ENCODE data around the gene NOTCH2. TPM values are rescaled to one million over a fixed set of nuclear protein-coding genes. Genes with fewer than 3 reads are reported as not detected.

The NOTCH2 gene
- total RNA-seq, 1 experiment from 2014 or later = 53.7 TPM

GRCh38 chr1:119959268-119960220 lies 109.9 kb downstream of the NOTCH2 start:
- H3K23me2 ChIP-seq (ENCODE audit: insufficient read length, low read depth, low read length, poor library complexity, severe bottlenecking) = no peaks in the 10 kb centered on the region
- H3K79me2 ChIP-seq (ENCODE audit: insufficient read depth, low read length) = no peaks in the 10 kb centered on the region
- no peak overlapping the region for H2BK20ac ChIP-seq (ENCODE audit: low read depth, low read length, poor library complexity, severe bottlenecking)
- Mint-ChIP-seq H3K9me3 (no peaks in the 10 kb centered on the region), H3K4me1 (peaks cover 0 to 7% of the 10 kb centered on the region in 2 experiments; a peak in 1 of 4 replicates), H3K36me3 (ENCODE audit: insufficient read depth in 1 of 3, low read depth in 3 of 3) (peaks cover 0 to 4% (median 2%) of the 10 kb centered on the region in 3 experiments; a peak in 2 of 7 replicates), H3K27me3 (ENCODE audit: low read depth) (no peaks in the 10 kb centered on the region), H3K4me3 (no peak overlapping the region), H3K27ac (no peak overlapping the region)
- no peak overlapping the region for H4K8ac ChIP-seq (replicated peaks; ENCODE audit: insufficient read length, low read depth, low read length)
- WGBS (ENCODE audit: extremely low coverage, insufficient read length, low lambda C conversion rate) = no CpG with 5 or more reads among the region's 7 CpGs
- H3K9ac ChIP-seq (ENCODE audit: extremely low read depth, insufficient read length, low read length) = no peak overlapping the region
- no peaks in the 10 kb centered on the region for H3K4me1 ChIP-seq (ENCODE audit: insufficient read depth, low read length)
- no peak overlapping the region for H2BK120ac ChIP-seq (ENCODE audit: low read depth, low read length, poor library complexity, severe bottlenecking)
- no peak overlapping the region for H3T11ph ChIP-seq (ENCODE audit: low read length)
- no peak overlapping the region for H2AK5ac ChIP-seq (ENCODE audit: insufficient read length, low read length)
- H2BK15ac ChIP-seq (ENCODE audit: low read depth, low read length) = no peak overlapping the region
- H3K14ac ChIP-seq (ENCODE audit: insufficient read depth, low read length) = no peak overlapping the region
- H2AFZ ChIP-seq (ENCODE audit: low read length) = no peak overlapping the region
- H3K56ac ChIP-seq (ENCODE audit: insufficient read length, low read depth, low read length) = no peak overlapping the region
- H4K91ac ChIP-seq (ENCODE audit: insufficient read length, low read depth, low read length) = no peak overlapping the region
- H4K5ac ChIP-seq (ENCODE audit: insufficient read length, low read depth, low read length) = no peak overlapping the region
- no peaks in the 10 kb centered on the region for H3K79me1 ChIP-seq (ENCODE audit: insufficient read depth, low read depth, low read length, poor library complexity, severe bottlenecking)
- TF ChIP-seq CTCF (conservative IDR thresholded peaks at IDR 0.05) = no peak
- no peak overlapping the region for H2BK5ac ChIP-seq (ENCODE audit: insufficient read length, low read length)
- no peak overlapping the region for H2BK12ac ChIP-seq (ENCODE audit: insufficient read length, low read depth, low read length)
- no peak for DNase-seq
- no peak overlapping the region for H3K27ac ChIP-seq (ENCODE audit: insufficient read length, low read depth, low read length)
- H3K23ac ChIP-seq (ENCODE audit: insufficient read length, low read depth, low read length) = no peak overlapping the region
- H3K9me3 ChIP-seq (ENCODE audit: control insufficient read depth, low read depth, low read length) = no peaks in the 10 kb centered on the region
- H3K18ac ChIP-seq (ENCODE audit: insufficient read length, low read depth, low read length) = no peak overlapping the region
- H3K4me2 ChIP-seq (ENCODE audit: insufficient read depth, insufficient read length, low read length) = no peak overlapping the region
- no peak overlapping the region for H3K4ac ChIP-seq (ENCODE audit: low read depth, low read length)
- H4K20me1 ChIP-seq (ENCODE audit: control insufficient read depth, insufficient read depth, insufficient read length) = no peaks in the 10 kb centered on the region
- H3K27me3 ChIP-seq (ENCODE audit: insufficient read depth, low read length) = no peaks in the 10 kb centered on the region
